GDM1 (cell line): ENCODE measurements around the gene MRPS26.
"Not testable (repeated sequence)": the region's sequence is repeated elsewhere in the genome, so short reads cannot be mapped to it uniquely, and the experiment has no call there.

Experiments
- DNase-seq: peaks from one replicate; lab custom pipeline; 2025; lab: John Stamatoyannopoulos, UW

MRPS26 gene

DNA sequence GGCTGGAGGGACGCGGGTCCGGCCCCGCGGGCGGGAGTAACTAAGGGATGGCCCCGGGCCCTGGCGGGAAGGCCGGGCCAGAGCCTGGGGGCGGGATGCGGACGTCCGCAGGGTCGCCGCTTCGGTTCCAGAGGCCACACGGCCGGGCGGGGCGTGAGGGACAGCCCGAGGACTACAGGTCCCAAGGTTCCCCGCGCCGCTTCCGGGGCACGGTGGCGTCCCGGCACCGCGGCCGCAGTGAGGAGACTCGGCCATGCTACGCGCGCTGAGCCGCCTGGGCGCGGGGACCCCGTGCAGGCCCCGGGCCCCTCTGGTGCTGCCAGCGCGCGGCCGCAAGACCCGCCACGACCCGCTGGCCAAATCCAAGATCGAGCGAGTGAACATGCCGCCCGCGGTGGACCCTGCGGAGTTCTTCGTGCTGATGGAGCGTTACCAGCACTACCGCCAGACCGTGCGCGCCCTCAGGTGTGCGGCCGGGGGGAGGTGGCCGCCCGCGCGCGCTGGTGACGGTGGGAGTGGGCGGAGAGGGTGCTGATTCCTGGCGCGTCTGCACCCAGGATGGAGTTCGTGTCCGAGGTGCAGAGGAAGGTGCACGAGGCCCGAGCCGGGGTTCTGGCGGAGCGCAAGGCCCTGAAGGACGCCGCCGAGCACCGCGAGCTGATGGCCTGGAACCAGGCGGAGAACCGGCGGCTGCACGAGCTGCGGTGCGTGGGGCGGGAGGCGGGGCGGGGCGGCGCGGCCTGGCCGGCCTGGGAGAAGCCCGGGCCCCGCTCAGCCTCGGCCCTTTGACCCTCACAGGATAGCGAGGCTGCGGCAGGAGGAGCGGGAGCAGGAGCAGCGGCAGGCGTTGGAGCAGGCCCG, at the start of gene MRPS26:
MRPS26 (plus strand) TSS at position 237 of the 861 bp plus-strand sequence; CDS start at position 254, 17 bp downstream.
- DNase-seq, result peak; percentile 85

DNA sequence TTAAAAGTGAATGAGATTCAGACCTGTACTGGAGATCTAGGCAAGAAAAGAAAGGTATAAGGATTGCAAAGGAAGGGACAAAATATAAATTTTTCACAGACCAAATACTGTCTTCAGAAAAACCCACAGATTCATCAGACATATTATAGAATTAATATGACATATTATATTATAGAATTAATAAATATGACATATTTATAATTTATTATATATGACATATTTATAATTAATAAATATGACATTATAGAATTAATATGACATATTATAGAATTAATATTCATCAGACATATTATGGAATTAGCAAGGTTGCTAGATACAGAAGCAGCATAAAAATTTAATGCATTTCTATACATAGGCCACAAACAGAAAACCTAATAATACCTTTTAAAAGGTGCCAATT, 47.1 kb upstream of the MRPS26 start:
- DNase-seq, result no peak

DNA sequence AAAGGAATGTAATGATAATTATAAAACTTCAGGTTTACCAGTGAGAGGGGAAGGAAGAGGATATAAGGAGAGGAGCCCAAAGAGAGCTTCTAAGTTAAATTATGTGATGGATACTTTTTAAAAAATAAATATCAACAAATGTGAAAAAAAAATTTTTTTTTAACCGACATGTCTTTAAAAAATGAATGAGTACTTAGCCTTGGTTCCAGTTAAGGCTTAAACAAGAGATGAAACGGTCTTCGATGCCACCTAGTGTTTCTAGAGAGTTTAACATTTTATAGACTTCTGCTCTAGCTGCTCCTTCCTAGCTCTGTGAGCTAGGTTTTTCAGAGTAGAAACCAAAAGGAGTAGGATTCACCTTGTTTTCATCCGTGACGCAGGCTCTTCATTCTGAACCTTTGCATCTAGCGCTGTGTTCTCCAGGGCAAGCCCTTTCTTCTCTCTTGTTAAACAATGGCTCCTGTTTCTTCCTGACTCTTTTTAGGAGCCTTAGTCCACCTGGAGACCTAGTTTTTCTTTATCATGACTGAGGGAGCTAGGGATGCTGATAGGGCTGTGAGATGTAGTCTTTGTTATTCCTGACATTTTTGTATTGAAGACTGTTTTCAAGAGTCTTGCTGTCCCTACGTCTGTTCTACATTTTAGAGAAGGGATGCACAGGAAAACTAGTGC, 44.9 kb upstream of the MRPS26 start:
- no peak for DNase-seq

DNA sequence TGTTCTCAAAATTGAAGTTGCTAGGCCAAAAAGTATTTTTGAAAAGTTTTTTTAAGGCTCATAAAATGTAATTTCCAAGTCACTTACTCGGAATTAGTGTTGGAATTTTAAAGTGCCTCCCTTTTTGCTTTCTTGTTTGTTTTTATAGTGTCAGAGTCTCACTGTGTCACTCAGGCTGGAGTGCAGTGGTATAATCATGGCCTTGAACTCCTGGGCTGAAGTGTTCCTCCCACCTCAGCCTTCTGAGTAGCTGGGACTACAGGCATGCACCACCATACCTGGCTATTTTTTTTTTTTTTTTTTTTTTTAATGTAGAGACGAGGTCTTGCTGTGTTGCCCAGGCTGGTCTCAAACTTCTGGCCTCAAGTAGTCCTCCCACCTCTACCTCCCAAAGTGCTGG, 42.4 kb upstream of the MRPS26 start:
- no peak for DNase-seq

DNA sequence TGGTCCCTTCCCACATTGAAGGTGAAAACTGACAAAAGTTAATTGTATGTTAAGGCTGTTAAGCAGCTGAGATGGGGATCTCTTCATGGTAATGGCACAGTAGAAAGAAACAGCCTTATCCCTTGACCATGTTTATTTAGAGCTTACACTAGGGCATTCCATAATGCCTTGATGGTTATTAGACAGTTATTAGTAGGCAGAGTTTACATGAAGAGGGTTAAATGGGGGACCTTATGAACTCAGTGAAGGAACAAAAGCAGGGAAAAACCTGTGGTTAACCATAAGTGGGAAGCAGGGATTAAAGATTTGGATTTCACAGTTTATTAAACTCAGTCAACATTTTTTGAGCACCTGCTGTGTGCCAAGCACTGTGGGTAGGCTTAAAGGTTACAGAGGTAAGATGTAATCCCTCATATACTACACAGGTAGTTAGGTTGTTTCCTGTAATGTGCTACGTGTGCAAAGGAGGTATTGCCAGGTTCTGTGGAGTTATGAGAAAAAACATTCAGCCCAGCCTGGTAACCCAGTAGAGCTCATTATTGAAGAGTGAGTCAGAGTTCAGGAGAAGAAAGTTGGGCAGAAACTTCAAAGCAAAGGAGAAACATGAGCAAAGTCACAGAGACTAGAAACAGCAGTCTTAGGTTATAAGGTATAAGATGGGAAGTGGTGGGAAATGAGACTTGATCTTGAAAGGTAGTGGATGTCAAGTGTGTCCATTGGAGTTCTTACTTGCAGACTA, 34.7 kb upstream of the MRPS26 start:
- DNase-seq, result no peak

DNA sequence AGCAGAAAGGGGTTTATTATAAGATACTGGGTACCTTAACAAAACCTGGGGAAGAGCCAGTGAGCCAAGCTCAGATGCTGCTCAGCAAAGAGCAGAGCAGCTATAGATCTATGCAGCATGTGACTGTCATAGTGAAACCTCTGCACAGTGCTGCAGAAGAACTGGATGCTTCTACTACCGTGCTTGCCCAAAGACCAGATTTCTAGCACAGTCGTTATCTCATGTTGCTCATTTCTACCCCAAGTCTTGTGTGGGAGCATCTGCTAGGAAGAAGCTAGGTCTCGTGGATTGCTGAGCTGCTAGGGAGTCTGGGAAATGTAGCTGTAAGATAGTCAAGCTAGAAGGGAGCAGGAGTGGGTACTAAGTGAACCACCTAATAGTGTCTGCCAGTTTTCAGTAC, 34.1 kb upstream of the MRPS26 start:
- no peak for DNase-seq

DNA sequence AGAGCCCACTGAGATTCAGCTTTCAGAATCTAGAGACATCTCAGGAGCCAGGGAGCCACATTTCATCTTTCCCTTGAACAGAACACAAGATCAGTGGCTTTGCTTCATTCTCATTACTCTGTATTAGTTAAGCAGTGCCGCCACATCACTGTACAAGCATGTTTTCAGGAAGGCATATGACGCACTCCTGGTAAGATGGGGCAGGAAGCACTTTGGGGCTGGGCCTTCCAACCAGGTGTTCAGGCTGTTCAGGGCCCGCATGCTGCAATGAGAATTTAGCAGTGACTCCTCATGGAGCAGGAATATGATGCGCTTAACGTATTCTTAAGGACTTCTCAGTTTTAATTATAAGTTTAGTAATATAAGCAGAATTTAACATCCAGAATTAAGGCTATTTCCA, 32.1 kb upstream of the MRPS26 start:
- no peak for DNase-seq

DNA sequence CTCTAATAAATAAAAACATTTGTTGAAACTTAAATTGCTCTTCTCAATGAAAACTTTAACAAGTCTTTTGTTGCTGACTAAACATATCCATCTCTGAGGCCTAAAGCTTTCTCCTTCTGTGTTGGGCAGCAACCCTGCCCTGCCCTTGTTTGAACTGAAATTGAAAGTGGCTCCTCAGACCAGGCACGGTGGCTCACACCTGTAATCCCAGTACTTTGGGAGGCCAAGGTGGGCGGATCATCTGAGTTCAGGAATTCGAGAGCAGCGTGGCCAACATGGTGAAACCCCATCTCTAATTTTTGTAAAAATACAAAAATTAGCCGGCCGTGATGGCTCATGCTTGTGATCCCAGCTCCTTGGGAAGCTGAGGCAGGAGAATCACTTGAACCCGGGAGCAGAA, 31.7 kb upstream of the MRPS26 start:
- DNase-seq, result no peak

DNA sequence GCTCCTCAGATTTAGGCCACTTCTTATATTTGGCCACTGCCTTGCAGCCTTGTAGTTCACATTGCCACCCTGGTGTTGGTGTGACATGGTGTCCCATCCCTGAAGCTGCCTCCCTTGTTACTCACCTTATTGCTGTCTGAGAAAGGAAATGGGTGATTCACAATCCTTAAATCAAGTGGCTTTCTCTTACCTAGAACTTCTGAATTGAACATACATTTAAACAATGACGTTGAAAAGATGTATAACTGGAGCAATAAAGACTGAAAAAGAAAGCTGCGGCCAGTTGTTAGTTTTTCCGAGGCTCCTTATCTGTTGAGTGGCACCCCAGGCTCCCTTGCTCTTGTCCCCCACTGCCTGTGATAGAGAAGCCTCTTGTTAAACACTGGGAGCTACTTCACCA, 31.2 kb upstream of the MRPS26 start:
- no peak for DNase-seq

DNA sequence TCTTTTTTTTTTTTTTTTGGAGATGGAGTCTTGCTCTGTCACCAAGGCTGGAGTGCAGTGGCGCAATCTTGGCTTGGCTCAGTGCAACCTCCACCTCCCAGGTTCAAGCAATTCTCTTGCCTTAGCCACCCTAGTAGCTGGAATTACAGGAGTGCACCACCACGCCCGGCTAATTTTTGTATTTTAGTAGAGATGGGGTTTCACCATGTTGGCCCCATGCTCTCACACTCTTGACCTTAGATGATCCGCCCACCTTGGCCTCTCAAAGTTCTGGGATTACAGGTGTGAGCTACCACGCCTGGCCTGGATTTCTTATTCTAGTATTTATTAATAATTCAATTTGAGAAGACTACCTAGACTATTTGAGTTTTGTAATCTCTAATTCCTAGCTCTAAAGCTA, 30.6 kb upstream of the MRPS26 start:
- not testable (repeated sequence) for DNase-seq

DNA sequence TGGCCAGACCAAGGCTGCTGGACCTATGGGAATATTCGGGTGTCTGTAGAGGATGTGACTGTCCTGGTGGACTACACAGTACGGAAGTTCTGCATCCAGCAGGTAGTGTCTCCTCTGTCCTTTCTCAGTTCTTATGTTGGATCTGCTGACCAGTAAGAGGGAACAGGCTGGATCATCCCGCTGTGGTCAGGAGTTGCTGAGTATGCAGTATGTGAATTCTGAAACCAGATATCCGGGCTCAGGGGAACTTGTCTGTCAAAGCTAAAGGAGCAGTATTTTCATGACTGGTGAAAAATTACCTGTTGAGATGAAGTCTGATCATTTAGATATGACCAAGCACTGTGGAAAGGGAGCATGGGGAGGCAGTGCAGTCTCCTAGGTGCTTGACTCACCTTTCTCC, 24.5 kb upstream of the MRPS26 start:
- DNase-seq, result no peak

DNA sequence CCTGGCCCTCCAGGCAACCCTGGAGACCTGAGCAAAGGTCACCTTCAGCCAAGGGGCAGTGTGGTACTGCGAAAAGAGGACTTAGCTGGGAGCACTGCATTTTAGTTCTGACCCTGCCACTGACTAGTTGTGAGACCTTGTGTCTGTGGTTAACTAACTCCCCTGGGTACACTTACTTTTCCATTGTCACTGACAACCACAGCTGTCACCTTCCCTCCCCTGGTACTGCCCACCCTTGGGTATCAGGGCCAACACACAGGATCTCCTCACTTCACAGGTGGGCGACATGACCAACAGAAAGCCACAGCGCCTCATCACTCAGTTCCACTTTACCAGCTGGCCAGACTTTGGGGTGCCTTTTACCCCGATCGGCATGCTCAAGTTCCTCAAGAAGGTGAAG, 24.1 kb upstream of the MRPS26 start:
- DNase-seq, result no peak

DNA sequence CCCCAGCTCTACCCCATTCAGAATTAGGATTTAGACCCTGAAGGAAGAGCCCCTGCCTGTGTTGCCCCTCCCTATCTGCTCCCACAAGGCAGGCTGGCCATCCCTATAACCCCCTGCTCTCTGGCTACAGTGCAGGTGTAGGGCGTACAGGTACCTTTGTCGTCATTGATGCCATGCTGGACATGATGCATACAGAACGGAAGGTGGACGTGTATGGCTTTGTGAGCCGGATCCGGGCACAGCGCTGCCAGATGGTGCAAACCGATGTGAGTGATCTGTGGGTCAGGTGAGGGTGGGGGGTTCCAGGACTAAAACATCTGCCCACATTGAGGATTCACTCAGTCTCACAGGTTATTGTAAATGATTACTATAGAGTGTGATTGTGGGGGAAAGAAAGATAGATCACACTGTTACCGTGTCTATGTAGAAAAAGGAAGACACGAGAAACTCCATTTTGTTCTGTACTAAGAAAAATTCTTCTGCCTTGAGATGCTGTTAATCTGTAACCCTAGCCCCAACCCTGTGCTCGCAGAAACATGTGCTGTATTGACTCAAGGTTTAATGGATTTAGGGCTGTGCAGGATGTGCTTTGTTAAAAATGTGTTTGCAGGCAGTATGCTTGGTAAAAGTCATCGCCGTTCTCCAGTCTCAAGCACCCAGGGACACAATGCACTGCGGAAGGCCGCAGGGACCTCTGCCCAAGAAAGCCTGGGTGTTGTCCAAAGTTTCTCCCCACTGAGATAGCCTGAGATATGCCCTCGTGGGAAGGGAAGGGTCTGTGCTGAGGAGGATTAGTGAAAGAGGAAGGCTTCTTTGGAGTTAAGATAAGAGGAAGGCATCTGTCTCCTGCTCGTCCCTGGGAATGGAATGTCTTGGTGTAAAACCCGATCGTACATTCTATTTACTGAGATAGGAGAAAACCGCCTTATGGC, 23.0 kb upstream of the MRPS26 start:
- DNase-seq, result not testable (repeated sequence)

DNA sequence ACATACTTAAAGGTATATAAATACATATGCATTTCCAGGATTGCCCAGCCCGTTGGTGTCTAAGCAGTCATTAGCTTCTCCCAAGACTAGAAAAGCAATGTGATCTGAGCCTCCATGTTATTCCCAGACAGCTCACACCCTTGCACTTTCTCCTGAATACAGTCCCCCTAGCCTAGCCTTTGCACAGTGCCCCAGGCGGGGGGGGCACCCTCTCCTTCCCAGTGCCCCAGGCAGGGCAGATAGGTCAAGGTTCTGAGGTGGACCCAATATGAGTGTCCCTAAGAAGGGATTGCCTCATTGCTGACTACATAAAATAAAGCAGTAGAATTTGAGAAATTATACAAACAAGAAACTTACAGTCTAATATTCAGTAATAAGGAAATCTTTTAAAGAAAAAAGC, 17.9 kb upstream of the MRPS26 start:
- no peak for DNase-seq

DNA sequence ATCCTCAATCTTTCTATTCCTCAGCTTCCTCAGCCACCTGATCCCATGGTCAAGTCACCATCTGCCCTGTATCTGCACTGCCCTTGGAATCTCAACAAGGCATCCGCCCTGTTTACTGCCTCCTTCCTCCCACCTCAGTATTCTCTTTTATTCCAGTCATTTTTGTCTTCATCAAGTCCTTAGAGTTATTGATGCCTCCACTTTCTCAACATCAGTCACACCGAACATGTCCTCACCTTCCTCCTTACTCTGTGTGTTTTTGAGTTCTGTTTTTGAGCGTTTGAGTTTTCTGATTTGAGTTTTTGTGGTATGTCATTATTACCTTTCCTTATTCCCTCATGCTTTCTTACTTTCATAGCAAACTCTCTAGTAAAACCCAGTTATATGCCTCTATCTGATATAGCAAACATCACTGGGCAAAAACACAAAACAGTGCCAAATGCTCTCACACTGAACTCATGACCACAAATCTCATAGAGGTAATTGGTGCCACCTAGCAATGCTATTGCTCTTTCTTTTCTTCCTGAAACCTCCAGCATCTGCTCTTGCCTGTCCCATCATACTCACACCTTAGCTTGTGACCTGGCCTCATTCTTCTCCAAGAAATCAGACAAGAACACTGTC, 14.2 kb upstream of the MRPS26 start:
- no peak for DNase-seq

DNA sequence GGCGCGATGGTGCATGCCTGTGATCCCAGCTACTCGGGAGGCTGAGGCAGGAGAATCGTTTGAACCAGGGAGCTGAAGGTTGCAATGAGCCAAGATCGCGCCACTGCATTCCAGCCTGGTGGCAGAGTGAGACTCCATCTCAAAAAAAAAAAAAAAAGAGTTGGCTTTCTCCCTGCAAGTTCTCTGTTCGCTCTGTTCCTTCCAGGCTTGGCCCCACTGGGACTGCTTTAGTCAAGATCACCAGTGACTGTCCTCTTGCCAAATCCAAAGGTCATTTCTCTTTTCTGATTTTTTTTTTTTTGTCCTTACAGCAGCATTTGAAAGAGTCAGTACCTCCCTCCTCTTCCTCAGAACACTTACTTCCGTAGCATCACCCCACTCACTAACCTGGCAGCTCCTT, 13.2 kb upstream of the MRPS26 start:
- DNase-seq, result no peak

DNA sequence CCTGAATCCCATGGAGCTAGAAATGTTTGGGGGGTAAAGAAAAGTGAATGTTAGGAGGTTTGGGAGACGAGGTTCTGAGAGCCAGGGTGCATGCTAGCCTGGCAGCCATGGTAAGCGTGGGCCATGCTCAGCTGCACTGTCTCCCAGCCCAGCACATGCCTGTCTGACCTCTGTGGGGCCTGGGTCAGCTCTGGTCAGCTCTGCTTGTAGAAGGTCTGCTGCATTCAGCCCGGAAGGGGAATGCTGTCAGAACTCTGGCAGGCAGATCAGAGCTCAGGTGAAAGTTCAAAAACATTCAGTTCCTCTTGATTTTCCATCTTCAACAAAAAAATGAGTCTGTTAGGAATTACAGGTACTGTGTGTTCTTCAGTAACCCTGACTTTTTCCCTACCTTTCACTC, 8.2 kb upstream of the MRPS26 start:
- no peak for DNase-seq

DNA sequence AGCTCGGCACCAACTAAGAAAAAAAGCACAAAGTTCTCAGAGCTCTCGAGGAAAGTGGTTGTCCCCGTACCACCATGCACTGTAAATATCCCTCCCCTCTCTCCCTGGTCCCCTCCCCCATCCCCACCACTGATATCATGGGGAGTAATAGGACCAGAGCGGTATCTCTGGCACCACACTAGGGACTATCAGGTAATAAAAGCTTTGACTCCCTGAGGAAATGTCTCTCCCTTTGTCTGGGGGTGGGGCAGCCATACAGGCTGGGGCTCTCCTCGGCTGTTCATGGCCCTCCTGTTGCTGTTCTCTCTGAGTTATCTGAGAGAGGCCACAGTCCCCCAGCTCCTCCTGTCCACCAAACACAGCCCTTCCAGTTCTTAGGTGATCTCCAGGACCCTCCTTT, 7.4 kb upstream of the MRPS26 start:
- no peak for DNase-seq

DNA sequence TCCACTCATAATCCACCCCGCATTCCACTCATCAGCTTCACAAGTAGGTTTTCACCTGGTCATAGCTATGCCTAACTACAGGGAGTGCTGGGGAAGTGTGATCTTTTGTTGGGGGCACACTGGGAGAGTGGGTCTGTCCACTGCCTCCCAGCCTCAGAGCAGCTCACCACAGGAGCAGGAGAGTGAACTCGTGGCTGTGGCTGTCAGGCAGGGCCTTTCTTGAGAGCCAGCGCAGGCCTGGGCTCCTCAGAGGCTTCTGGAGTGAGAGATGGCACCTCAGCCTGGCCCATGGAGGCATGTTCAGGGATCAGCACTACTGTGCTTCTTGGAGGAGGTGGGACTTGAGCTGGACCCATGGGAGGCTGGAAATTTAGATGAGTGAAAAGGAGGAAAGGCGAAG, 6.4 kb upstream of the MRPS26 start:
- no peak for DNase-seq

DNA sequence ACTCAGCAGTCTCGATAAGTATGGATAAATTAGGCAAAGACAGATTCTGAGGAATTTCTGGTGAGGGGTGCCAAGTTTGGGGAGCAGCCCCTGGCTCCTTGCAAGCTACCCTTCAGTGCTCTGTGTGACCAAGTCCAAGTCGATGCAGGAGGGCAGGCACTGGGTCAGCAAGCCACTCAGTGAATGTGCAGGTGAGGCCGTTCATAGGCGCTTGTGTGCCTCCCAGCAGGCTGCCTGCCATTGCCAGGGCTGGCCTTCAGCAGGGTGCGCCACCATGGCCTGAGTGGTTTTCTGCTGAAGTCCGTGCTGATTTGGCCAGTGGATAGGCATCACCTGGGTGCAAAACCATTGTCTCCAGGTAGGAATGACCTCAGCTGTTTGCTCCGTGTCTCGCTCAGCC, 5.8 kb upstream of the MRPS26 start:
- DNase-seq, result no peak

DNA sequence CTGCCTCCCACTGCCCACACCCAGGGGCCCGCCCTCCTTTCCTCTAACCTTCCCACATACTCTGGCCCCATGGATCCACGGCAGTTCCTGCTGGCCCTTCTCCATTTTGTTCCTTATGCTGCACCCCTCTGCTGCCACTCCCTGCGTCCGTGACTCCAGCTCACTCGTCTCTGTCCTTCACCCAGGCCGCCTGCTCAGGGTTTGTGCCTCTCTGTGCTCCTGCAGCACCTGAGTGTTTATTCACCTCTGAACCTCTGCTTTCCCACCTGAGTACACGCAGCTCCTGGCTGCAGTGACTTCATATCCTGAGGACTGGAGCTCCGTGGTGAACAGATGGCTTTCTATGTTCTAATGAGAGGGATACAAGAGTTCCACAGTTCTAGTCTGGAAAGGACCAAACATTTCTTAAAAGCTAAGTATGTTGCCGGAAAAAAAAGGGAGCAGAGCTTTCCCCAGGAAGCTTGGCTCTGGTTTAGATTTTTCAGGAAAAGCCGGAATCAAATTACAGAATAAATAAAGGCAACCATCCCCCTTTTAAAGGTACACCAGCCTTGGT, 3.9 kb upstream of the MRPS26 start:
- DNase-seq, result no peak
